GM04503 (cell line): Measurements from ENCODE around the gene RAD52.
"Not testable (repeated sequence)": the region's sequence is repeated elsewhere in the genome, so short reads cannot be mapped to it uniquely, and the experiment has no call there.

ENCODE experiments used
- DNase-seq: peaks from one replicate; pipeline ENCODE4 v3.0.0-alpha.2; 2012; ENCODE audit warnings: low read depth

Gene RAD52

GRCh38 chr12:967641-968040 lies 18.1 kb upstream of the RAD52 start:
- DNase-seq = no peak

GRCh38 chr12:966724-967123 lies 17.2 kb upstream of the RAD52 start:
- no peak for DNase-seq

DNA sequence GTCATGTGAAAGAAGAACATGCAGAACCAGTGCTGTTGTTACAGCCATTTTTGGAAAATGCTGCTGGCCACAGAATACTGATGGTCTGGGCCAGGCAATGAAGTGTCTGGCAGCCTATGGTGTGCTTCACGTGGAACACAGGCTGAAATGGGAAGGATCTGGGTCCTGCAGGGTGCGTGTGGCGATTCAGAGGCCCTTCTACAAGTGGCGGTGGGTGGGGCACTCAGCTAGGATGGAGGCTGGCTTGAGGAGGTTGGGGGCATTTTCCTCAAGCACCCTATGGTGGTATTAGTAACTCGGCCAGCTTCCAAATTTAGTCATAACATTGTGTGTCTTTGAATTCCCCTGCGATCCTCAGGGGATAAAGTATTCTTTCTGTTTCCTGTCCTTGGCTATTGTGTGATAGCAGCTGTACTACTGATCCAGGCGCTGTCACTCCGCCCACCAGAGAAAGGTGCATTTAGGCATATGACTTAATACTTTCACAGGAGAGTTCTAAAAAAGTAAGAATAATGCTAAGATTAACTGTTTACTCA lies 9.2 kb upstream of the RAD52 start:
- DNase-seq = no peak

DNA sequence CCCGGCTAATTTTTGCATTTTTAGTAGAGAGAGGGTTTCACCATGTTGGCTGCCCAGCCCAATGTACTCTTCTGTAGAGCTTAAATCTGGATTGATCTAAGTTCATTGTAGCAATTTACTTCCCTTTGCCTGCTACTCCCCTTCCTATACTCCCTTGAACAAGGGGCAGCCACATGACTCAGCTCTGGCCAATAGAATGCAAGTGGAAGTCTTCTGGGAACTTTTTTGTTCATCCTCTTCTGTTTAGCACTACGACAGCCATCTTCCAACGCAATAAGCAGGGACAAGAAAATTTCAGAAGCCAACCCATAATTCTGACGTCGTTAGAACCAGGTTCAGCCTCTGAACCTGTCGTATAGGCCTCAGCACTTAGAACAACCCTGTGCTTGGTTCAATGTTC lies 6.4 kb upstream of the RAD52 start:
- DNase-seq = no peak

DNA sequence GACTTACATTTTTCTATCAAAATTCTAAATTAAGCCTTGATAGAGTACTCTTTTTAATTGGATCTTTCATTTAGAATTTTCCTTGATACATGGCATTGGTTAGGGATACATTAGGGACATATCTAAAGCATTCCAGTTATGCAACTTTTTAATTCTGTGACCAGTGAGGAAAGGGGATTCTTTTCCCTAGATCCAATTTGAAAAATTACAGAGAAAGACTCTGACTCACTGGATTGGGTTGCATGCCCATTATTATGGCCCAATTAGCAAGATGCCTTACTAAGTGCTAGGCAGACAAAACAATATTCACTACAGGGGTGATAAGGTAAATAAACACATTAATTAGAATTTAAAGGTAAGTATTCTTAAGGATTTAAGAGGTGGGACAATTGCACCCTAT lies 5.2 kb upstream of the RAD52 start:
- DNase-seq = no peak

GRCh38 chr12:953776-954175 lies 4.3 kb upstream of the RAD52 start:
- no peak for DNase-seq

GRCh38 chr12:951176-951575 lies 1.7 kb upstream of the RAD52 start:
- no peak for DNase-seq

GRCh38 chr12:948238-948637 lies 1.3 kb downstream of the RAD52 start:
- DNase-seq = no peak

GRCh38 chr12:946631-947030 lies 2.9 kb downstream of the RAD52 start:
- no peak for DNase-seq

DNA sequence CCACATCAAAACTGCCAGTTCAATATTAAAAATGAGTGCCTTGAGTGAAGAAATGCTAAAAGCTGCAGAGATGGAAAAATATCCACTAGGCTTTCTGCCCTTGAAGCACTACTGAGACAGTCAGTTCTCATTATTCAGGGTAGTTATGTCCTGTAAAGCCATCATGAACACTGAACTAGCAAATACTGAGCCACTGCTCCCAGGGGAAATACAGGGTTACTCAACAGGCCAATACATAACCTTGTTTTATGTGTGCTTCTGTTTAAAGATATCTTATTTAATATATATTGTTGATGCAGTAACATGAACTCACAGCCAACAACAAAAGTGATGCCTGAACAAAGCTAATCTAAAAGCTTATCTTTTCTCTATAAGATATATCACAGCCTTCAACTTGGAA lies 3.3 kb downstream of the RAD52 start:
- no peak for DNase-seq

DNA sequence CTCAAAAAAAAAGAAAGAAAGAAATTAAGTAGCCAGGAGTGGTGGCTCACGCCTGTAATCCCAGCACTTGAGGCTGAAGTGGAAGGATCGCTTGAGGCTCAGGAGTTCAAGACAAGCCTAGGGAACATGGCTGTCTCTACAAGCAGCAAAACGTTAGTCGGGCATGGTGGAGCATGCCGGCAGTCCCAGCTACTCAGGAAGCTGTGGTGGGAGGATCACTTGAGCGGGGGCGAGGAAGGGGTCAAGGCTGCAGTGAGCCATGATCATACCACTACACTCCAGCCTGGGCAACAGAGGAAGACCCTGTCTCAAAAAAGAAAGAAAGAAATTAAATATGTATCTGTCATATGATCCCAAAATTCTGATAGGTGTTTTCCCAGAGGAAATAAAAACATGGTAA lies 5.3 kb downstream of the RAD52 start:
- DNase-seq = no peak

GRCh38 chr12:943051-943450 lies 6.4 kb downstream of the RAD52 start:
- no peak for DNase-seq

GRCh38 chr12:938810-939209 lies 10.7 kb downstream of the RAD52 start:
- no peak for DNase-seq

DNA sequence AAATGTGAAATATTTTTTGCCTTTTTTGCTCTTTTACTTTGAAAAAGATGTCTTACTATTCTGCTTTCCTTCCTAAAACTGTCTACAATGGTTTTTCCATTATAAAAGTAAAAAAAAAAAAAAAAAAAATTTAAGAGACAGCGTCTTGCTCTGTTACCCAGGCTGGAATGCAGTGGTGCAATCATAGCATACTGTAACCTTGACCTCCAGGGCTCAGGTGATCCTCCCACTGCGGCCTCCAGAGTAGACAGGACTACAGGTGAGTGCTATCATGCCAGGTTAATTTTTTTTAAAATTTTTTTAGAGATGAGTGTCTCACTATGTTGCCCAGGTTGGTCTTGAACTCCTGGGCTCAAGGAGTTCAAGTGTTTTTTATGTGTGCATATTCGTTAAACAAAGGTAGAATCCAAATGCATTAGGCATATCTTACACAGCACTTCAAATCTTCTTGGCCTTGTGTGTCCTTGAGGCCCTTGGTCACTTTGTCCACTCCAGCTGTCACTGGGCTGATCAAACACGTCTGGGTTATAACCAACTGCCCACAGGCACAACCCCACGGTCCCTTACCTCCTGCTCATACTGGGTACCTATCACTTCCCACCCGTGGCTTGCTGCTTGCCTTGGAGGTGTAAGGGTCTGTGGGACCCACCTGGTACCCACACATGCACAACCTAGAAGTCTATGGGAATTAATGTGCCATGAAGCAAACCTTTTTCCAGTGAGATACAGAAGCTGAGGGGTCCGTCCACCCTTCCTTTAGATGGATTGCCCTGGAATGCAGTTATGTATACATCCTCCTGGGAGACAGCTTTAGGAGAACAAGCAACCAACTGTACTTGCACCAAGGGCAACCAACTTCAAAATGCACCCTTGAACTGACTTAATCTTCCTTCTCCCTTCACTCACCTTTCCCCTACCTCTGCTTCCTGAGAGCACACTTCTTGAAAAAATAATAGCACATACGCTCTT lies 12.8 kb downstream of the RAD52 start:
- no peak for DNase-seq

- DNase-seq = not testable (repeated sequence)
Measured at GRCh38 chr12:935891-936290, 13.6 kb downstream of the RAD52 start.

DNA sequence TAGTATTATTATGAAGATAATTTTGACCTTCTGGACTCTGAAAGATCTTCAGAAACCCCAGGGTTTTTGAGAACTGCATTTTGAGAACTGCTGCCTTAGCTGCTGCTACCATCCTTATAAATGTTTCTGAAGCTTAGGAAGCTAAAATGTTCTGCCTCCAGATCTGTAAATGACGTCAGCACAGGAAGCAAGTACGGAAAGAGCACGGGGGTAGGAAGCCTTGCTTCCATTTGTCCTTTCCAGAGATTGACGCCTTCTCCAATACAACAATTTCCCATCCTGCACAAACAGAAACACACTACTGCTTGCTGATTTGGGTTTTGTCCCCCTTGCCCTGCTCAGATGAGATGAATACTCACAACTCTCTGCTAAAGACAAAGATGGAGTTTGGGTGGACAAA lies 17.9 kb downstream of the RAD52 start:
- no peak for DNase-seq

DNA sequence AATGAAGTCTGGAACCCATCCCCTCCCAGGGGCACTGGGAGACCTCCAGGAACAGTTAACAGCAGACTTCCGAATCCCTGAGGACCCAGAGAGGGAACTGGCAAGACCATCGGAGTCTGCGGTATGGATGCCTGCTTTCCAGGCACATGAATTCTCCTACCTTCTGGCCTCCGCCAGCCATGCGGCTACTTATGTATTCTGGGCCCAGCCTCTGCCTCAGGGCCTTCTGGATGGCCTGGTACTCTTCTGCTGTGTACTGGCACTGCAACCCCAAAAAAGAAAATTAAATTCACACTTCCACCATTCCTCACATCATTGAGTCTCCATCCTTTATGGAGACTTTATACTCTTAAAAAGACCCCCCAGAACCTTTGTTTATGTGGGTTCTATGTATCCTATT lies 18.4 kb downstream of the RAD52 start:
- no peak for DNase-seq

- no peak for DNase-seq
Measured at GRCh38 chr12:926641-927040, 22.9 kb downstream of the RAD52 start.

DNA sequence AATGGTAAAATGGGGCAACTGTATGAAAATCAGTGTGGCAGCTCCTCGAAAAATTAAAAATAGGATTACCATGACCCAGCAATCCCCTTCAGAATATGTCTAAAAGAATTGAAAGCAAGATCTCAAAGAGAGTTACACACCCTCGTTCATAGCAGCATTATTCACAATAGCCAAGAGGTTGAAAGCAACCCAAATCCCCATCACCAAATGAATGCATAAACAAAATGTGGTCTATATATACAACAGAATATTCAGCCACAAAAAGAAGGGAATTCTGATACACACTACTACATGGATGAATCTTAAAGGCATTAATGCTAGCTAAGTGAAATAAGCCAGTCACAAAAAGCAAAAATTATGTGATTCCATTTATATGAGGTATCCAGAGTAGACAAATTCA lies 27.2 kb downstream of the RAD52 start:
- no peak for DNase-seq

DNA sequence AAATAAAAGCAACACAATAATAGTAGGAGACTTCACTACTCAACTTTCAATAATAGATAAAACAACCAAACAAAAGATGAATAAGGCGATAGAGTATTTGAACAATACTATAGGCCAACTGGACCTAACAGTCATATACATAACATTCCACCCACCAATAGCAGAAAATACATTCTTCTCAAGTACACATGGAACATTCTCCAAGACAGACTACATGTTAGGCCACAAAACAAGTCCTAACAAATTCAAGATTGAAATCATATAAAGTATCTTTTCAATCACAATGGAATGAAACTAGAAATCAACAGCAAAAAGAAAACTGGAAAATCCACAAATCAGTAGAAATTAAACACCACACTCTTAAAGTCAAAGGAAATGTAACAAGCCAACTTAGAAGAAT lies 28.8 kb downstream of the RAD52 start:
- DNase-seq = no peak

DNA sequence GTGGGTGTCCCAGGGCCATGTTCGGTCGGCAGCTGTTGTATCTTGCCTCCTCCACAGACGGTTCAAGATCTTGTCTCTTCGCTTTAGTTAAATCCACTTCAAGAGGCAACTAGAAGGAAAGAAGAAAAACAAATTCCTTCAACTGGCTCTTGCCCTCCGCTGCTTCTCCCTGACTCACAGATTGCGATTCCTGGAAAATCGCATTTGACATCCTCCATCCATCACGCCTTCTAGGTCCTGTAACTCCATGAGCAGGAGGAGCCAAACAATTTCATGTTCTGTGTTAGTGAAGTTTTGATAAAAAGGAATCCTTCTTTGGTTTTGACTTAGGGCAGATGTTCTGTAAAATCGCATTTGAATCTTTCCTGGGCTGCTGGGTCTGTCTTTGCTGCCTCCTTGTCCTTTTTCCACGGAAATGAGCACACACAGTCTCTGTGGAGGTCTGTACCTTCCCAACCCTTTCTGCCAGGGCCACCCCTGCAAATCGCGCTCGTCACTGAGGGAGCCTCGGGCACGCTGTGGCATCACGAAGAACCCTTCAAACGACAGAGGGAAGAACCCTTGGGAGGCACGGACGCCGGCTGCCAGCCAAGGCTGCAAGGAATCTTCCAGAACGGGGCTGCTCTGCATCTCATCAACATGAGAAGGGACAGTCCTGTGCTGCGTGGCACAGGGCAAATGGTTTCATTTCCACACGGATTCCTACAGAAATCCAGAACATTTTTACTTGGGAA lies 32.6 kb downstream of the RAD52 start:
- no peak for DNase-seq

DNA sequence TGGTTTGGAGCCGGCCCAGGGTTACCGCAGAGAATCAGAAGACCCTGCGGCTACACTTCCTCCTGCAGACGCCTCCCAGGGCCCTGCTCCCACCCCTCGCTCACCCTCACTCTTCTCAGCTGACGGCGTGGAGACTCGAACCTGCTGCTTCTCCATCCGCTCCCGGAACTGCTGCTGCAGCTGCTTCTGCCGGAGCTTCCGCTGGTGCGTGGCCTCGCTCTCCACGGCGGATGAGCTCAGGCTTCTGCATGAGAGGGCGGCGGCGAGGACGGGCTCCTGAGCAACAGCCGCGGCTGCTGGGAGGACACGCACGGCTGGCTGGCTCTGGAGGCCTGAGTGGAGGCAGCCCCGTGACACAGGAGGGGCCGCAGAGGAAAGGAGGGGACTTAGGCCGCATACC lies 33.3 kb downstream of the RAD52 start:
- DNase-seq = no peak

- no peak for DNase-seq
Measured at GRCh38 chr12:915090-915489, 34.4 kb downstream of the RAD52 start.
